Measurements from ENCODE around the gene TRIM65. TPM values are rescaled to one million over a fixed set of nuclear protein-coding genes. Genes with fewer than 3 reads are reported as not detected.

TRIM65 gene
- total RNA-seq, 1 donor from 2014 or later, result 24.7 TPM

DNA sequence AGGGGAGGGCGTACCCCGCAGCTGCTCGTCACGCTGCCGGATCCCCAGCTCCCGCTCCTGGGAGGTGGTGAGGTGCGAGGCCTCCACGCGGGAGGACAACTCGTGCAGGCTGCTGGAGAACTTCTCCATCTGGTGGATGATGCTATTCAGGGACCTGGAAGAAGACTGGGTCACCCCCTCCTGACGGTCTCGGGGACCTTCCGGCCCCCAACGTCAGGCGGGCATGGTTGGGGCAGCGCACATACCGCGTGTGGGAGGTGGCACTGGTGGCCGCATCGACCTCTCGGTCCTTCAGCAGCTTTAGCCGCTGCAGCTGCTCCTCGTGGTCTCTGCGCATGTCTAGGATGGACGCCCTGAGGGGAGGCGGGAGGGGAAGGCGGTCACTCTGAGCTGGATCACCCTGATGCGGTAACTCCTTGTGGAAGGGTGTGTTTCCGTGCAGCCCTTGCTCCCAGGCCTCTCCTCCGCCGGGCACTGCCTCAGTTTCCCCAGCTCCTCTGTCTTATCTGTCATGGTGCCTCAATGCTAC is 21.2 kb upstream of the TRIM65 start:
- DNase-seq (ENCODE audit: low read depth), result no peak
- H3K4me3 ChIP-seq (ENCODE audit: low read depth, low read length), result no peak overlapping the region
- TF ChIP-seq, protein P1, sequence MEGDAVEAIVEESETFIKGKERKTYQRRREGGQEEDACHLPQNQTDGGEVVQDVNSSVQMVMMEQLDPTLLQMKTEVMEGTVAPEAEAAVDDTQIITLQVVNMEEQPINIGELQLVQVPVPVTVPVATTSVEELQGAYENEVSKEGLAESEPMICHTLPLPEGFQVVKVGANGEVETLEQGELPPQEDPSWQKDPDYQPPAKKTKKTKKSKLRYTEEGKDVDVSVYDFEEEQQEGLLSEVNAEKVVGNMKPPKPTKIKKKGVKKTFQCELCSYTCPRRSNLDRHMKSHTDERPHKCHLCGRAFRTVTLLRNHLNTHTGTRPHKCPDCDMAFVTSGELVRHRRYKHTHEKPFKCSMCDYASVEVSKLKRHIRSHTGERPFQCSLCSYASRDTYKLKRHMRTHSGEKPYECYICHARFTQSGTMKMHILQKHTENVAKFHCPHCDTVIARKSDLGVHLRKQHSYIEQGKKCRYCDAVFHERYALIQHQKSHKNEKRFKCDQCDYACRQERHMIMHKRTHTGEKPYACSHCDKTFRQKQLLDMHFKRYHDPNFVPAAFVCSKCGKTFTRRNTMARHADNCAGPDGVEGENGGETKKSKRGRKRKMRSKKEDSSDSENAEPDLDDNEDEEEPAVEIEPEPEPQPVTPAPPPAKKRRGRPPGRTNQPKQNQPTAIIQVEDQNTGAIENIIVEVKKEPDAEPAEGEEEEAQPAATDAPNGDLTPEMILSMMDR (conservative IDR thresholded peaks at IDR 0.05; ENCODE audit: low read depth, low read length), result no peak

DNA sequence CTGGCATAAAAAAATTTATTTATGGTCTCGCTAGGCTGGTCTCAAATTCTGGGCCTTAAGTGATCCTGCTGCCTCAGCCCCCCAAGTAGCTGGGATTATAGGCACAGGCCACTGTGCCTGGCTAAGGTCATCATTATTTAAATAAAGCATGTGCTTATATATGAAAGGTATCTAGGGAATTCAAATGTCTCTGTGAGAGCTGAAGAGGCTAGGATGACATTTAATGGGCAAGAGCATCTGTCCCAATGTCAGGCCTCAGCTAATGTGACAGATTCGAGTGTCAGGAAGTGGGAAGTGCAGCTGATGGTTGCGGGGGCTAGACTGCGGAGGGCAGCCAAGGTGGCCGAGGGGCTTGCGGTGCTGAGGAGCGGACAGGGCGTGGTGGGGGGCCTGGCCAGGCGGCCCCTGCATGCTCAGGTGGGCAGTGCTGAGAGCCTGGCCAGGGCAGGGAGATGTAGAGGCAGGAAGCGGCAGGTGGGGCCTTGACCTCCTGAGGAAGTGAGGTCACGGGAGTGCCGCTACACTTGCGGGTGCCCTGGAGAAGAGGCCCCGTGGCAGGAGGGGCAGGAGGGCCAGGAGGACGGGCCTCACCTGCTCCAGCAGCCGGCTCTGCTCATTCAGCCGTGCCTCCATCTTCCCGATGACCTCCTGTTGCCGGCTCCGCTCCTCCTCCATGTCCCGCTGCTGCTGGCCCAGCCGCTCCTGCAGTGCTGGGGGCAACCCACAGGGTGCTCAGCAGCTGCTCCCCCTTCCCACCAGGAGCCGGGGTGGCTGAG is 20.6 kb upstream of the TRIM65 start:
- no peak for DNase-seq (ENCODE audit: low read depth)
- H3K4me3 ChIP-seq (ENCODE audit: low read depth, low read length), result no peak overlapping the region
- TF ChIP-seq, protein P1 (conservative IDR thresholded peaks at IDR 0.05; ENCODE audit: low read depth, low read length), result no peak

DNA sequence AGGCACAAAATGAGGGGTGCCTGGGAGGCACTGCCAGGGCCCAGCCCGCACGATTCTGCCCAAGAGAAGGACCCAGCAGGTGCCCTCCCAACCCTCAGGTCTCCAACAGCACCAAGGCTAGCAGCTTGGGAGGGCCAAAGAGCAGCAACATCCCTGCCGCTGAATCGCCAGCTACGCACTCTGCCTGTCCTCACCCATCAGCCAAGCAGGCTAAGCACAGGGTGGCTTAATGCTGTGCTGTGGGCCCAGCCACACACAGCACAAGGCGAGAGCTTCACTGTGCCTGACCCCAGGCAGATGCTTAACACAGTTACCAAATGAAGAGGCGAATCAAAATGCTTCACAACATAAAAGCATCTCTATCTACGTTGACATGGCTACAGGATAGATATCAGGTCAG is 18.5 kb upstream of the TRIM65 start:
- no peak for DNase-seq (ENCODE audit: low read depth)
- no peak overlapping the region for H3K4me3 ChIP-seq (ENCODE audit: low read depth, low read length)
- TF ChIP-seq, protein P1 (conservative IDR thresholded peaks at IDR 0.05; ENCODE audit: low read depth, low read length), result no peak

DNA sequence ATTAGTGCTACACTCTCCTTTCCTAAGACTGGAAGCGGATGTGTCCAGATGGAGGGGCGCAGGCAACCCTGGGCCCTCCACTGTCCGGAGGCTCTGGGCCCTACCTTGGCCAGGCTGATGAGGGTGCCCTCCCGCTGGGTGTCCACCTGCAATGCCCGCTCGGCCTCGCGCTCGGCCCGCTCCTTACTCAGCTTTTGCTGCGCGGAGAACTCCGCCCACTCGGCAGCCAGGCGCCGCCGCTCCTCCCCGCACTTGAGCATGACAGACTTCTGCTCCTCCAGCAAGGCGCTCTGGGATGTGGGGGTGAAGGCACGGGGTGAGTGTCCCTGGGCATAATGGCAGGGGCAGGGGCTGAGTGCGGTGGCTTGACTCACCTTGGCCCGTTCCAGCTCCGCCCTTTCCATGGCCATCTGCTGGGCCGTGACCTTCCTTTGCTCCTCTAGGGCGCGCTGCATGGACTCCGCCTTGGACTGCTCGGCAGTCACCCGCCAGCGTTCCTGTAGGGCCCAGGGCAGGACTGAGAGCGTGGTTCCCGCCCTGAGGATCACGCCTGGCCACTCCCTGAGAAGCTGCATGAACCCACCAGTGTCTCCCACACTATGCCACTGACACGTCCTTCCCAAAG is 18.0 kb upstream of the TRIM65 start:
- H3K4me3 ChIP-seq (ENCODE audit: low read depth, low read length), result no peak overlapping the region
- TF ChIP-seq, protein P1 (conservative IDR thresholded peaks at IDR 0.05; ENCODE audit: low read depth, low read length), result no peak
- DNase-seq (ENCODE audit: low read depth), result no peak

DNA sequence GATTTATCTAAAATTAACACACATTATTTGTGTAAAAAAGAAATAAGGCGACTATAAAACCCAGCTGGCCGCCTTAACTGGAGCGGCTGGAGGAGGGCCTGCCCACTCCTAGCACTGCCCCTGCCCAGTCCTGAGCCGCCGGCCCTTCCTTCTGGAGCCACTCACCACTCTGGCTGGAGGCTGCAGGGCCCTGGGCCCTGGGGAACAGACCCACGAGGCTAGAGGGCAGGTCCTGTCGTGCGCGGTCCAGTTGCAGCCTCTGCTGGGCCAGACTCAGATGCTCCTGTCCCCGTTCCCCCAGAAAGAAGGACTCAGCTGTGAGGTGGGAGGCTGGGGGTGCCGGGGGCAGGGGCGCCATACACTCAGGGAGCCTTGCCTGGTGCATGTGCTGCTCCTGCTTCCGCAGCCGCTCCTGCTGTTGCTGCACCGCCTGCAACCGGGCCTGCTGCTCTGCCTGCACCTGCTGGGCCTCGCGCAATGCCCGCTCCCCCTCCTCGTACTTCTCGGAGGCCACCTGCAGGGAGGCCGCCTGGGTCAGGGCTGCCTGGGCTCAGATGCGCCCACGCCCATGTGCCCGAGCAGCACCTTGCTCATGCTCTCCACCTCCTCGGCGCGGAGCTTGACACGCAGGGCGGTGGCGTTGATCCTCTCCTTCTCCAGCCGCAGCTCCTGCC is 16.9 kb upstream of the TRIM65 start:
- TF ChIP-seq, protein P1 (conservative IDR thresholded peaks at IDR 0.05; ENCODE audit: low read depth, low read length), result no peak
- no peak for DNase-seq (ENCODE audit: low read depth)
- no peak overlapping the region for H3K4me3 ChIP-seq (ENCODE audit: low read depth, low read length)

DNA sequence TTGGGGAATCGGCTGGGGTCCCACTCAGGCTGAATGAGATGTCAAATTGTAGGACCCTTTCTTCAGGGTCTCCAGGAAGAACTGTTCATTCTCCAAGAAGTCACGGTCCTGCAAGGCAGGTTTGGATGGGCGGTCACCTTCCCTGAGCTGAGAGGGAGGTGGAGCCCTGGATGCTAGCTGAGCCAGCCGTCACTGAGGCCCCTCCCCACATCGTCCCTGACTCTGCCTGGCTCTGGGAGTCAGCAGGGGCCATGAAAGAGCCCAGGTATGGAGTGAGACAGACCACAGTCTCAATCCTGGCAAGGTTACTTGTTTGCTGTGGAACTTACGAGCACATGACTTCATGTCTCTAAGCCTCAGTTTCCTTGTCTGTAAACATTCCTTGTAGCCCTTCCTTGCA is 13.9 kb upstream of the TRIM65 start:
- TF ChIP-seq, protein P1 (conservative IDR thresholded peaks at IDR 0.05; ENCODE audit: low read depth, low read length), result no peak
- no peak overlapping the region for H3K4me3 ChIP-seq (ENCODE audit: low read depth, low read length)
- no peak for DNase-seq (ENCODE audit: low read depth)
